ENCODE measurements around the gene ZGPAT.

ZGPAT gene

GRCh38 chr20:63734111-63734945 is 26.5 kb downstream of the ZGPAT start:
- no peak for DNase-seq (ENCODE audit: low read depth)

- no peak for DNase-seq (ENCODE audit: low read depth)
Observed at GRCh38 chr20:63734946-63735858, 27.4 kb downstream of the ZGPAT start.

DNA sequence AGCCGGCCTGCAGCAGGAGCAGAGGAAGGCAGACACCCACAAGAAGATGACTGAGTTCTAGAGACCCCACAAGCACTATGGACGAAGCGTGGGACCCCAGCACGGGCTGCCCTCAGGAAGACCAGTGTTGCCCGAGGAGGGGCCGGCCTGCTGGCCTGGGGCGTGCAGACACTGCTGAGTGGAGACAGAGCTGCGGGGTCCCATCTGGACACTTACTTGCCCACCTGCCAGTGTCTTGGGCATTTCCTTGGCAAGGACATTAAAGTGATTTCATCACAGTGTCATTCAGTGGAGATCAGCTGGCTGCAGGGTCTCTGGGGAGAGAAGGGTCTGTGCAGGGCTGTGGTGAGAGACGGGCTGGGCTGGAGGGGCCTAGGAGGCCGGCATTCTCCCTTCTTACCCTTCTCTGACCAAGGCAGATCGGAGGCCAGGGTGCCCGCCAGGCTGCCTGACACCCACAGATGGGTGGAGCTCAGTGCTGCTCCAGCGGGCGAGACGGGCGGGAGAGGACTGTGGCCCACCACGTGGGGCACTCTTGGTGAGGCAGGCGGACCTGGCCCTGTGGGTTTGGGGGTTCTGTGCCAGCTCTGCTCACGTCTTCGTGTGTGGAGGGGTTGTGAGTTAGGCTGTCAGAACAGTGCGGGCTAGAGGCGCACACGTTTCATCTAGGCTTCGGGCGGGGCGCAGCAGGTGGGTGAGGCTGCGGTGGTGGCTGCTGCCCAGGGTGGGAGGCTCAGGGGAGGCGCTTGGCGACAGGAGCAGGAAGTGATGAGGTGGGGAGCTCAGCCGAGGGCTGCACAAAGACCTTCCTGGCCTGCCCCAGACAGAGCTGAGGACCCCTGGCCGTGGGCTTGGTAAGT is 28.2 kb downstream of the ZGPAT start, which contains the start of gene LIME1:
TSS of gene LIME1 (plus strand) at position 806 of the 860 bp plus-strand sequence. CDS start 886 bp downstream, outside the sequence.
- peak; percentile 60 for DNase-seq (ENCODE audit: low read depth)

- DNase-seq (ENCODE audit: low read depth) = no peak
Observed at GRCh38 chr20:63736893-63737694, 29.3 kb downstream of the ZGPAT start.

DNA sequence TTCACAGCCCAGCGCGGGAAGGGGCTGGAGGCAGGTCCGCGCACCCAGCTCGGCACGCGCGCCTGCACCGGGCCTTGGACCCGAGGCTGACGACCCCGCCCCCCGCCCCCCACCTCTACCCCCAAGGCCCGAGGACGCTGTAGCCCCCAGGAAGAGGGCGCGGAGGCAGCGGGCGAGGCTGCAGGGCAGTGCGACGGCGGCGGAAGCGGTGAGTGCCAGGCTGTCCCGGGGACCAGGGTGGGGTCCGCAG is 29.8 kb downstream of the ZGPAT start:
- DNase-seq (ENCODE audit: low read depth) = no peak

- DNase-seq (ENCODE audit: low read depth) = no peak
Observed at GRCh38 chr20:63737945-63738686, 30.3 kb downstream of the ZGPAT start.

GRCh38 chr20:63738687-63739129 is 30.9 kb downstream of the ZGPAT start:
- DNase-seq (ENCODE audit: low read depth) = no peak

- DNase-seq (ENCODE audit: low read depth) = no peak
Observed at GRCh38 chr20:63739130-63740069, 31.6 kb downstream of the ZGPAT start, which contains the start of gene SLC2A4RG. Gene SLC2A4RG, plus strand, starts transcription at chr20:63739776. Its CDS starts 137 bp downstream, at chr20:63739913.

- DNase-seq (ENCODE audit: low read depth) = no peak
Observed at GRCh38 chr20:63740070-63740626, 32.3 kb downstream of the ZGPAT start.

GRCh38 chr20:63740627-63741353 is 33.0 kb downstream of the ZGPAT start:
- no peak for DNase-seq (ENCODE audit: low read depth)

GRCh38 chr20:63741354-63741675 is 33.5 kb downstream of the ZGPAT start:
- DNase-seq (ENCODE audit: low read depth) = no peak

DNA sequence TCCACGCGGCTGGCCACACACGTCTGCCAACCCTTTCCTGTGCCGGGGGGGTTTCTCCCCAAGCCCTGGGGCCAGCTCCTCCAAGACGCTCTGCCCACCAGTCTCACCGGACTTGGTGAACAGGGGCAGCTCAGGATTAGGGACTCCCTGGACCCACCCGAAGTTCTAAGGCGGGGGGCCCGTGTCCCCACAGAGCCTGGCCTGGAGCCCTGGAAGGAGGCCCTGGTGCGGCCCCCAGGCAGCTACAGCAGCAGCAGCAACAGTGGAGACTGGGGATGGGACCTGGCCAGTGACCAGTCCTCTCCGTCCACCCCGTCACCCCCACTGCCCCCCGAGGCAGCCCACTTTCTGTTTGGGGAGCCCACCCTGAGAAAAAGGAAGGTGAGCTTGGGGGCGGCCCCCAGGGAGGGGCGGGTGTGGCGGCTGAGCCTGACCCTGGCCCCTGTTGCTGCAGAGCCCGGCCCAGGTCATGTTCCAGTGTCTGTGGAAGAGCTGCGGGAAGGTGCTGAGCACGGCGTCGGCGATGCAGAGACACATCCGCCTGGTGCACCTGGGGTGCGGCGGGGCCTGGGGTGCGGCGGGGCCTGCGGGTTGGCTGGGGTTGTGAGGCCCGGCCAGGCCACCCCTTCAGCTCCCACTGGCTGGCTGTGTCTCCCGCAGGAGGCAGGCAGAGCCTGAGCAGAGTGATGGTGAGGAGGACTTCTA is 34.0 kb downstream of the ZGPAT start:
- no peak for DNase-seq (ENCODE audit: low read depth)

GRCh38 chr20:63742381-63743024 is 34.7 kb downstream of the ZGPAT start:
- no peak for DNase-seq (ENCODE audit: low read depth)

GRCh38 chr20:63743210-63743970 is 35.6 kb downstream of the ZGPAT start:
- no peak for DNase-seq (ENCODE audit: low read depth)

GRCh38 chr20:63744158-63744557 is 36.3 kb downstream of the ZGPAT start:
- DNase-seq (ENCODE audit: low read depth) = no peak
